Daoy (cell line): ENCODE measurements around the gene WDFY2. TPM values are rescaled to one million over a fixed set of nuclear protein-coding genes. Genes with fewer than 3 reads are reported as not detected.
A peak's percentile ranks its signal among the peaks of the same experiment; 100 is the strongest.
"Not testable (repeated sequence)": the region's sequence is repeated elsewhere in the genome, so short reads cannot be mapped to it uniquely, and the experiment has no call there.

Experiments
- DNase-seq: peaks from one replicate; pipeline ENCODE4 v3.0.0-alpha.2; 2015; ENCODE audit warnings: low read depth
- total RNA-seq: library from RNA; depleted of rRNA; stranded (reverse); fragments of >200 nt; shearing (Covaris generic); gene quantifications from 2 replicates; pipeline ENCODE4 v1.2.3, GENCODE V29; 2014

Gene WDFY2
- total RNA-seq, 1 experiment from 2014 or later = 4.5 TPM

DNA sequence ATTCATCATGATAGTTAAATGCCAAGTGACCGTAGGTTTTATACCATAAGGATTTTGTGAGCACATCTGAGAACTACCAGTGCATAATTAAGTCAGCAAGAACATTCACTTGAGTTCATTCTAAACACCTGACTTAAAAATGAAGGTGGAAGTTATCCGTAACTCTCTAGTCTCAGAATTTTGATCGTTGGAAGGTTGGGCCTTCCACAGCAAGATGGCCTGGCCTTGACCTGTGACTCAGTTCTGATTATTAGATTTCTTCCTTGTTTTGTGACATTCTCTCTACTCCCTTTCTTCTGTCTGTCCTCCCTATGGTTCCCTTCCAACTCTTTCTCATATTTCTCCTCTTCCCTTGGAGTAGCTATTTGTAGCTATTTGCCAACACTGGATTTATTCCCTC is 20.0 kb upstream of the WDFY2 start:
- no peak for DNase-seq

DNA sequence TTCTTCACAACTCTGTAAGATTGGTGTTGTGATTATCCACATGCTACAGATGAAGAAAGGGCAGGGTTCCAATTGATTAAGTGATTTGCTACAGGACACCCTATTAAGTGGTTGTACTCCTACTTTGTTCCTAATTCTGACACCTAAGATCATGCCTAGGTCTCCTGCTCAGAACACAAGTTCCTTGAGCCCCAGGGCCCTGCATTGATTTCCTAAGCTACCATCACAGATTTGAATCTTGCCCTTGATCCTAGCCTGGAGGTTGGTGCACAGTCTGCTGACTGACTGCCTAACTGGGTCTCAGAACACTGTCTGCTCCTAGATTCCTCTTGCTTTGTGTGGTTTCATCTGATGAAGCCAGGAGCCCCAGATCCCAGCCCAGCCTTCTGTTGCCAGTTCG is 19.6 kb upstream of the WDFY2 start:
- DNase-seq = no peak

DNA sequence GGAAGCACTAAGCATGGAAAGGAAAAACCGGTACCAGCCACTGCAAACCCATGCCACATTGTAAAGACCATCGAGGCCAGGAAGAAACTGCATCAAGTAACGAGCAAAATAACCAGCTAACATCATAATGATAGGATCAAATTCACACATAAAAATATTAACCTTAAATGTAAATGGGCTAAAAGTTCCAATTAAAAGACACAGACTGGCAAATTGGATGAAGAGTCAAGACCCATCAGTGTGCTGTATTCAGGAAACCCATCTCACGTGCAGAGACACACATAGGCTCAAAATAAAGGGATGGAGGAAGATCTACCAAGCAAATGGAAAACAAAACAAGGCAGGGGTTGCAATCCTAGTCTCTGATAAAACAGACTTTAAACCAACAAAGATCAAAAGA is 15.3 kb upstream of the WDFY2 start:
- not testable (repeated sequence) for DNase-seq

DNA sequence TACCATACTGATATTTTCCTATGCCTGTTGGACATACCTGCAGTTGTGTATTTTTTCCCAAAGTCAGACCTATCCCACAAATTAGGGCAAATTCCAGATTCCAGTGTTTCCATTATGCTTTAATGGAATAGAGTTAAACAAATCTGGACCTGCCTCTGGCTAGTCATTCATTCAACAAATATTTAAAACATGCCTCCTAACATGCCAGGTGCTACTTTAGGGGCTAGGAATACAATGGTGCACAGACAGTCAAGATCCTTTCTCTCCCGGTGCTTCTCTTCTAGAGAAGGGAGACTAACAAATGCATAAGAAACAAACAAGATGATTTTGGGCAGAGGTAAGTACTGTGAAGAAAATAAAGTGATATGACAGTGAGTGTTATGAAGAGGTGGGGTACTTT is 7.5 kb upstream of the WDFY2 start:
- DNase-seq = no peak

DNA sequence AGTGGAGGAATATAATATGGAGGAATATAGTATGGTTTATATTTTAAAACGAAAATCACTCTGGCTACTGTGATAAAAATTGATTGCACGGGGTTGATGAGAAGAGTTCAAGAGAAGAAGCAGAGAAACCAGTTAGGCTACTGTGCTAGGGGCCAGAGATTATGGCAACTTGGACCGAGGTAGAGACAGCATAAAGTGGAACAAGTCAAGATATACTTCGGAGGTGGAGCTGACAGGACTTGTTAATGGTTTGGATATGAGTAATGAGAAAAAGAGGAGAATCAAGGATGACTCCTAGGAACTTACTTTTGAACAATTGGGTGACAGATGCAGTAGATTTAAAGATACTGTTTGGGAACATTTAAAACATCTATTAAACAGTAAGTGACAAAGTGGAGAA is 6.6 kb upstream of the WDFY2 start:
- DNase-seq = no peak

DNA sequence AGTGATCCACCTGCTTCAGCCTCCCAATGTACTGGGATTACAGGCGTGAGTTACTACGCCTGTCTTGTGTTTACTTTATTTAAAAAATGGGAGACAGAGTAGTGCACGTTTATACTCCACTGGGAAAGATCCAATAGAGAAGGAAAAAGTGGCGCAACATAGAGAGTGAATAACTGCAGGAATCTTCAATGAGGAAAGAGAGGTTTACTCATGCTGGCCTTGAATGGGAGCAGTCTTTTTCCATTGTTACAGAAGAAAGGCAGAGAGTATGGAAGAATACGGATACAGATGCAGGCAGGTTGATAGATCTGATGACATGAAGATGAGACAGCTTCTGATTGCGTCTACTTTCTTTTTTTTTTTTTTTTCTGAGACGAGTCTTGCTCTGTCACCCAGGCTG is 4.6 kb upstream of the WDFY2 start:
- DNase-seq = no peak

DNA sequence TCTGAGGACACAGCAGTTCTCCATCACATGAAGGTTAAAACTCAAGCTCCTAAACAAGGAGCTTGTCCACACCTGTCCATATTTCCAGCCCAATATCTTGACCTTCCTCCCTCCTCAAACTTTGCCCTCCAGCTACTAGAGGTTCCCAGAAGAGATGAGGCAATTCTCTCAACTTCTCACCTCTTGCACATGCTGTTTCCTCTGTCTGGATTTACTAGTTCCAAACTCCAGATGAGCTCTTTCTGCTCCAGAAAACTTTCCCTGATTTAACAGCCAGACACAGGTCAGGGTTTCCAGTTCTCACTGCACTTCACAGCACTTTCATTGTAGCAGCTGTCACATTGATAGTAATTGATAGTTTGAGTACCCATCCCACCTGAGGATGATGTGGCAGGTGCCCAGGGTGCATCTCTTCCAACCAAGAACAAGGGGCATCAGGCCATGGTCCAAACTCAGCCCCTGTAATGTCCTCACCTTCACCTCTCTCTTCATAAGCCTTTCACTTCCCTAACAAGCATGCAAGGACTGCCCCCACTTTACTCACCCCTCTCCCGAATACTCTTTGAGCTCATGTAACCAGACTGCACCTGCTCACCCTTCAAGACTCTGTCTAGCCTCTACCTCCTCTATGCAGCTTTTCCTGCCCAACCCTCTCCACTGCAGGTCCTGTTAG is 3.0 kb upstream of the WDFY2 start:
- no peak for DNase-seq

DNA sequence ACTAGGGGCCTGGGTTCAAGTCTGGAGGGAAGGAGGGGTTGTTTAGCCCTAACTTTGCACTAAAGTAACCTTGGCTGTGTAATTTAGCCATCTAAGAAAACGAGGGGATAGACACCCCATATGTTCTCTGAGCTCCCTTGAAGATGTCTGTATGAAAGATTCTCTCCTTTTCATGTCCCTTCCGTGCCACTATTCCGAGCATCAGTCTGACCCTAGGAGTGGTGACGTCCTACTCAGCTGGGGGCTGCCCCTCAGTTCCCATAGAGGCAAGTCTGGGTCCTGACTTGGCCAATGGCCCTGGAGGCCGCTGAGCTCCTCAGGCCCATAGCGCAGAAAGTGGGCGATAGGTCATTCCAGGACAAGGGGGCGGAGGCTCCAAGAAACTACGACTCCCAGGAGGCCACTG is 790 bp upstream of the WDFY2 start:
- no peak for DNase-seq

DNA sequence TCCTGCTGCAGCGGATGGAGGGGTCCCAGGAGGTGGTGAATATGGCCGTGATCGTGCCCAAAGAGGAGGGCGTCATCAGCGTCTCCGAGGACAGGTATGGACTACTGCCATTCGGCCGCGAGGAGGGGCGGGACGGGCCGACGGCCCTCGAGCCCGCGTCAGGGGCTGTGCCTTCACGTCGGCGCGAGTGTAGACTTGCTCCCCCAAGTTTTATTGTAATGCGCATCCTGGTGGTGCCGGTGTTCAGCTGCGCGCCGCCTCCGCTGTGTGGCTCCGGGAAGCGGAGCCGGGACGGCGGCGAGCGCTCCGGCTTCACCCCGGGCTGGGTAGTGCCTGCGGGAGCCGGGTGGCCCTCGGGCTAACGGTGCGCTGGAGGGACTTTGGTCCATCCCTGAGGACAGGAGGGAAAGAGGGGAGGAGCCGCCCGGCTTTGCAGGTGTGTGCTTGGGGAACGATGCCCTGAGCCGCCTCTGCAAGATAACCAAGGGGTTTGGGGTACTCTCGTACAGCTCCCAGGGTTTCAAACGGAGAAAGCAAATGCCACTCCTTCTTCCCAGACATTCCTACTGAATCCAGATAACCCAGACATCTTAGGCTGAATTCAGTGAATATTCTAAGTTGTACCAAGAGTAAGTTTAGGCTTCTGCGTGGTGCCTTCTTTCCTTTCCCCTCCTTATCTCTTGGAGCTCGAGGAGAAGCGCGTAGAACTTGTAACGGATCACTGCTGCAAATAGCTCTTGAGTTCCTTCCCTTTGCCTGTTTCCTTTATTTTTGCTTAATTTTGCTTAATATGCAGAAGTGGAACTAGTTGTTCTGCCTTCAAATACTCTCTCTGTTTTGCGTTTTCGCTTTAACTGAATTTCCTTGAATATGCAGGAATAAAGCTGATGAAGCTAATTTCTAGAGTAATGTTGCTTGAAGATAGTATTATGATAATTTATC is 740 bp downstream of the WDFY2 start:
- DNase-seq = peak; percentile 58

DNA sequence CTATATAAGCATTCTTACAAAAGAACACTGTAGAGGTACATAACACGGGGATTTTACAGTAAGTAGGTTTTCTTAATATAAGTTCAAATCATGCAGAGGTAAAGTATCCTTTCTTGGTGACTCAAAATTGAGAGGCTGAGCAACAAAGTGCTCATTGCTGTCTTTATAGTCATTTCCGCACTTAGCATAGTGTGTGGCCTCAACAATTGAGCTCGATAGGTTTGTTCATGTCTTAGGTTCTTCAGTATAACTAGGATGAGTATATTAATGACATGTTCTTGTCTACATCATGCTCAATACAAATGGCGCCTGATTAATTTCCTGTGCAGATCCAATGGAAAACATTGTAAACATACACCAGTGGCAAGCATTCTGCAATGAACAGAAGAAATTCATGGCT is 1.4 kb downstream of the WDFY2 start:
- peak; percentile 42 for DNase-seq

DNA sequence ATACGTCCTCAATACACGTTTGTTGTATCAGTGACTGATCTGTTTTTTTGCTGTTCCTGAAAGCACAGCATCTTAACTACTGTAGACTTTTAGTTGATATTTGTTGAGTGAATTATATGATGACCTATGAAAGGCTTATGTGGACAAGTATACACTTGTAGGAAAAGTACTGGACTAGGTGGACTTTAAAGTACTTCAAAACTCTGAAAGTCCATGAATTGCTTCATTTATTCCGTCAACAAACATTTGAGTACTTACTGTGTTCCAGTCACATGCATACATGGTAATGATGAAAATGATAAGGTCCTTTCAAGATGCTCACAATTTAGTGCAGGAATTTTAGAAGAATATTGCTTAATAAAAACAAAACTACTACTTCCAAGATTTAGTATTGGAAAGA is 3.1 kb downstream of the WDFY2 start:
- DNase-seq = no peak

DNA sequence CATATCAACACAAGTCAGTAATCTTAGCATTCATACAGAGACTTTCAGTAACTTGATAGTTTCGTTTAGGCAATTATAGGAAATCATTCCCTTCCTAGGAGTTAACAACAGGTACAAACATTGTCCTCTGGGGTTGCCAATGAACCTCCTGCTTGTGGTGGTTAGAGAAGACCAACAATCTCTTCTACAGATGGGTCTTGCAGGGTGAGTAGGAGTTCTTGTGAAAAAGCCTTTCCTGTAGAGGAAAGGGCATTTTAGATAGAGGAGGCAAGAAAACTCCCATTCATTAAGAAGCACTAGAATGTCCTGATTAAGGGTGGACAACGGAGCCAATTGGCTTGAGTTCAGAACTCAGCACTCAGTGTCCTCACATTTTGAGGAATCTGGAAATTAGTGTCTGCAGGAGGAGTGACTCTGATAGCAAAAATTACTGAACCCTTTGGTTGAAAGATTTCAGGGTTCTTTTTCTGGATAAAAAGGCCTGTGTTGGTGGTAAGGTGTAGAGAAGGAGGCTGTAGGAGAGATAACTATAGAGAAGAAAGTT is 4.2 kb downstream of the WDFY2 start:
- no peak for DNase-seq

DNA sequence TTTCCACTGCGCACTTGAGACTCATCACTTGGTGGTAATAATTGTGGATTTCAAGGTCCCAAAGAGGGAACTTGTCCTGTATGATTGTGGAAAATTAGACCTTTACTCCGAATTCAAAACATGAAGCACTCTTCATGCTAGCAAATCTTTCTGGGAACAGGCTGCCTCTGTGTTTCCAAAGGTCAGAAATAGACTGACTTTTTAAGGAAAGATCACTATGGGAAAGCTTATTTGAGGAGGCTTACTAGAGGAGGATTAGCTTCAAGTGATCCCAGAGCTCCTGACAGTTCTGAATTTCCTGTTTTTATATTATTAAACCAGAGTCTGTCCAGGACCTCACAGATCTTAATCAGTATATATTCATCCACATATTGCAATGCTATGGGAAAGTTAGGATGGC is 5.5 kb downstream of the WDFY2 start:
- no peak for DNase-seq

DNA sequence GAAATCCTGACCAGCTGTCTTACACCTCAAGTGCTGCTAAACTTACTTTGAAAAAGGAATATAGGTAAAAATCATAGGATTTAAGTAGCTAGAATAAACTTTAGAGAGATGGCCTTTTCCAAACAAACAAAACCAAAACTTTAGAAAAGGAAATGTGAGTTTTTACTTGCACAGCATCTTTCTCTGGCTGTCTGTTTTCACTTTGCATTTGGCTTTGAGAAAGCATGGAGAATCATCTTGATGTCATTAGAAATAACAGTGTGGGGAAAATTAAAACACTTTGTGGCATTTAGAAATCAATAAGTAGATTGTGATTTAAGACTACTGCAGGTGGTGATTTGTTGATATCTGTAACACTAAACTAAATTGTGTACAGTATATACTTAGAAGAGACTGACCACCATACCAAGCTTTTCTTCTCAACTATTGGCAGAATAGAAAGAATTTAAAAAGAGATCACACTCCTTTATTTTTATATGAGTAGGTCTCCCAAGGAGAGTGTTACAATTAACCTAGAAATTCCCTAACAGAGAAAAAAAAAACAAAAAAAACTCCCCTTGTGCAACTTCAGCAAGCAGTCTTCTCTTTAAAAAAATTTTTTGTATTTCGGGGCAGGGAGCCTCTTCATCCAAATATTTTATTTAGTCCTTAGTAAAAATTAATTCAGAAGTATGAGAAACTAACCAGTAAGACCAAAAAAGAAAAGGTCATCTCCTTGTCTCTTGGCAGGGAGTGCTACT is 6.1 kb downstream of the WDFY2 start:
- no peak for DNase-seq

DNA sequence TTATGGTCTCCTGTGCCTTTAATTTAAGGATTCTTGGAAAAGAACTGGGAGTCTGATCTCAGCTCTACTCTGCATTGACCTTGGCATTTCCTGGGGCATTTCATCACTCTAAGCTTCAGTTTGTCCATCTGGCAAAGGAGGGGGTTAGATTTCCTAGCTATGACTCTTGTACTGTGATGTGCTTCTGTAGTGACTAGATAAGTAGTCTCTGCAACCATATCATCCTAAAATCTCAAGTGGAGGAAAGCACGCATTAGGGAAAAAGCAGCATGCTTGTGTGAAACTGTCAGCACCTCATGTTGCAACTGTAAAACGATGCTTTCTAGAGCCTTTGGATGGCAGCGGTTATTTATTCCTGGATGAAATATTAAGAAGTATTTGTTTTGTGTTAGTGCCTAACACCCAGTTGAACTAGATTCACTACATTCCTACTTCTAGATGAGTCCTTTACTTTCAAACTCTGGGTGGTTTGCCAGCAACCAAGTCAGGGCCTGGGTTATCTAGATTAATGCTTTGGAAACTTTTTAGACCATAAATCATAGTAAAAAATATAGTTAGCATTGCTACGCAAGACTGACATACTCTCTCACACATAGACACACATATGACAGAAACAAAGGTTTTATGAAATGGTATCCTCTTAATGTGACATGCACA is 6.8 kb downstream of the WDFY2 start:
- DNase-seq = peak; percentile 57

DNA sequence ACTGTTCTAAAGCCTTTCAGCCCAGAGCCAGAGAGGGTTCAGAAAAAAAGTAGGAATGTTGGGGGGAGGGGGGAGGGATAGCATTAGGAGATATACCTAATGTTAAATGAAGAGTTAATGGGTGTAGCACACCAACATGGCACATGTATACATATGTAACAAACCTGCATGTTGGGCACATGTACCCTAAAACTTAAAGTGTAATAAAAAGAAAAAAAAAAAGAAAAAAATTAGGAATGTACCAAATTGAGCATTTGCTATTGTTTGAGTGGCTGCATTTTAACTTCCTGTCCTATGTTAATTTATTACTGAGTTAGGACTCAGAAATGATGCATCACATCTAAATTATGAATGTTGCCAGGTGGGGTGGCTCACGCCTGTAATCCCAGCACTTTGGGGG is 7.7 kb downstream of the WDFY2 start:
- DNase-seq = not testable (repeated sequence)

DNA sequence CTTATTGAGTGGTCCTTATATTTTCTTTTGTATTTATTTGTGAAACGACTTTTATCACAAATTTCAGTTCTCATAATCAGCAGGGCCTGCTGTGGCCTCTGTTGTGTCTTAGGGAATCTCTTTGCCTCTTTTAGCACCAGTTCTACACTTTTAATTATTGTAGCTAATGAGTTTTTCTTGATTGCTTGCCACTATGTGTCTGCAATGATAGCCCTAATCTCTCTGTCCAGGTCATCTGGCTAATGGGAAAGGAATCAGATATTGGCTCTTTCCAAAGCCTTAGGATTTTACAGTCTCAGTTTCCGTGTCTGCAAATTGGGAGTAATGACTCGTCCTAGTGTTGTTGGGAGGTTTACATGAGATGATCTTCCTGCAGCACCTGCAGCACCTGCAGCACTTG is 10.2 kb downstream of the WDFY2 start:
- DNase-seq = no peak

DNA sequence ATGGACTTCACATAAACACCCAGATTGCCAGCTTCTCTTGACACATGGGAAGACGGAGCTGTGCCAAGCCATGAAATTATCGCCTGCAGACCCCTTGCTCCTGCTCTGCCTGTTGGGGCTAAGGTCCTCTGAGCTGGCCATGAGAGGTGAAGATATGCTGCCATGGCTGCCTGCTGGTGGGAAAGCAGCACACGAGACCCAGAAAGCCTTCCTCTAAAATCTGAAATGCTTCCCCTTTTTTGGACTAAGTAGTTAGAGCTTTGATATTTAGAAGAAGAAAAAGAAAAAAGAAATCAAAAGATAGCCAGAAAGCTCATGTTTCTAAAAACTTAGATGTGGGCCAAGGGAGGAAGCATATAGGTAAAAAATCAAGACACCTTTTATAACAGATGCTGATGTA is 11.2 kb downstream of the WDFY2 start:
- no peak for DNase-seq

DNA sequence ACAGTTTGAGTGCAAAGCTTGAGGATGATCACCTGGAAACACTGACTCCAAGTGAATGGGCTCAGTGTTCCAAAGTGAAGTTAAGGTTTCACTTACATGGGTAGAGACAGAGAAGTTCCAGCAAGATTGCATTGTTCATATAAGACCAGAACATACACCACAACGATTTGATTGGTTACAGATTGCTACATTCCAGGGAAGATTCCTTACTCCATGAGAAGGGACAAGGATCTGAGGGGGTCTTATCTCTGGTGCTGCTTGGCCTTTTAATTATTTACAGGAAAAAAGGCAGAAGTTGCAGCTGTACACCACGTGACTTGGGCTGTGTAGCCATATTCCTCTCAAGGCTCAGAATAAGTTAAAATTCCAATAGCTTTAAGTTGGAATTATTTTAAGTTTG is 12.3 kb downstream of the WDFY2 start:
- no peak for DNase-seq

DNA sequence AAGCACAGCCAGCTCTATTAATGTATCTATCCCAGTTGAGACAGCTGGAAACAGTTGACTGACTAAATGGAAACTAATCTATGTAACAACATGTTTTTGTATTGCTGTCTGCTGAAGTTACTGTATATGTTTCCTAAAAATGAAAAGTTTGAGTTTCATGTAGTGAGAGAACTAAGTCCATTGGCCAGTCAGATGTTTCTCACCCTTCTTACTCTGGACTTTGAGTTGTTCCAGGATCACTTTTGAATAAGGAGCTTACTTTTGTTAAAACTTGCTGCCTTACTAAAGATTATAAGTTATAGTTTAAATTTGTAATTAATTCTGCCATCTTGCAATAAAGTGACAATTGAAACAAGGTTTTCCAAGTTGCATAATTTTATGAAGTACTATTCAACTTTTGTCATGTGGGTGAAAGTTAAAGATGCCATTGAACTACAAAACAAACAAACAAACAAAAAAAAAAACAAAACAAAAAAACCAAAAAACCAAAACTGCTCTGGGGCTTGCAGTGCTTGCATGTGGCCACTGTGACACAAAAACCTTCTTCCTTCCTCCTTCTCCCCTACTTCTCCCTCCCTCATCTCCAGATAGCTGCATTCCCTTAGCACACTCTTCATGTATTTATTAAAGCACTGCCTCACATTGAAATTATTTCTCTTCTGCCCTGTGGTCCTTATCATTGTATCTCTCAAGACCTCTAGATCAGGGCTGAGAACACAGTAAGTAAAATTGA is 15.3 kb downstream of the WDFY2 start:
- no peak for DNase-seq

DNA sequence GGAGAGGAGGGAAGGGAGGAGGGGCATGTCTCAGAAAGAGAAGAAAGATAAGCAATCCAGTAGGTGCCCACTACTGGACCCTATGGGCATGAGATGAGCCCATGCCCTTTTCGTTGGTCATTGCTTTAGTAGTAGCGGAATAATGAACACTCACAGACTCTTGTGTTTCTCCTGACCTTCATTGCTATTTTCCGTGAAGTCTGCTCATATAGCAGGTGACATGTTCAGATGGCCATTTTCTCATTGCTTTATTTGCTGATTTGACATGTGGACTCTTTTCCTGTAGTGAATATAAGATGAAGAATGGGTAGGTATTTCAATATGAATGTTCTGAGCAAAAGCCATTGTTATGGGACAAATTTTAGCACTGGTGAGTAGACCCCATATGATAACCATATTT is 16.4 kb downstream of the WDFY2 start:
- DNase-seq = no peak
